HCT116 (cell line): ENCODE results near the gene ADGRG7. TPM values are rescaled to one million over a fixed set of nuclear protein-coding genes. Genes with fewer than 3 reads are reported as not detected.

Experiments used
- ATAC-seq: fragments of 200-7000 bp; cut with Tn5 transposase; 2 replicates; pipeline ENCODE4 v1.9.1; 2020; ENCODE audit warnings: mild to moderate bottlenecking, moderate library complexity
- BruUV-seq: library from RNA; stranded (reverse); fragments of 400-500 nt; replicated peaks from 2 replicates; lab custom pipeline; 2021; lab: Mats Ljungman, UMichigan
- CTCF ChIA-PET: fragments of 300-600 bp; sonication (Branson Sonifier 250); formaldehyde crosslinking; loops from one replicate; lab custom pipeline; 2021; ENCODE audit warnings: antibody characterized with exemption; lab: Charles Lee
- POLR2A ChIA-PET: fragments of 300-600, 350-600 bp; sonication (Branson Sonifier 250); formaldehyde crosslinking; loops from one replicate; lab custom pipeline; 2021; ENCODE audit warnings: antibody characterized with exemption; lab: Charles Lee
- RAD21 ChIA-PET, 2 experiments: fragments of 300-600 bp; sonication (Branson Sonifier 250); formaldehyde crosslinking; loops; one replicate each; lab custom pipeline; 2023; ENCODE audit warnings: low total read pairs in 2 of 2; ENCODE audit not compliant: uncharacterized antibody in 2 of 2, unreplicated experiment in 2 of 2, low non-redundant PET in 1 of 2; lab: Charles Lee
- DNase-seq: peaks from one replicate; pipeline ENCODE4 v3.0.0-alpha.2; 2010; ENCODE audit warnings: low read depth, low spot score
- H2AFZ ChIP-seq: fragments of 200-600 bp; shearing (Covaris generic), sonication (generic); 2 replicates; pipeline ENCODE4 v1.6.1; 2017; ENCODE audit warnings: low read depth, mixed run types, mixed read lengths, antibody characterized with exemption, low read length; ENCODE audit not compliant: poor library complexity, severe bottlenecking
- H3K27ac ChIP-seq: 2 replicates; pipeline ENCODE4 v1.5.1; 2012; ENCODE audit warnings: low read depth, low read length
- H3K27me3 ChIP-seq: fragments of 200-600 bp; sonication (generic); 2 replicates; pipeline ENCODE4 v1.6.1; 2016; ENCODE audit warnings: mixed run types, low read length, mixed read lengths; ENCODE audit not compliant: insufficient read depth
- H3K36me3 ChIP-seq, 2 experiments: fragments of 200-500 bp in 1 of 2; fragments of 200-600 bp in 1 of 2; sonication (Bioruptor generic) in 1 of 2; sonication (generic) in 1 of 2; 2 replicates each; pipeline versions ENCODE4 v1.5.1 to v1.6.1; 2014 to 2016; ENCODE audit warnings: low read length in 2 of 2, inconsistent platforms in 1 of 2, mixed read lengths in 1 of 2, mixed run types in 1 of 2; ENCODE audit not compliant: insufficient read depth in 2 of 2, control insufficient read depth in 1 of 2
- H3K4me1 ChIP-seq, 2 experiments: fragments of 200-600 bp in 1 of 2; sonication (generic) in 1 of 2; 2 replicates each; pipeline versions ENCODE4 v1.5.1 to v1.6.1; 2012 to 2017; ENCODE audit warnings: low read length in 2 of 2, inconsistent platforms in 1 of 2, mild to moderate bottlenecking in 1 of 2, mixed read lengths in 1 of 2, mixed run types in 1 of 2, moderate library complexity in 1 of 2; ENCODE audit not compliant: insufficient read depth in 2 of 2, control insufficient read depth in 1 of 2
- H3K4me2 ChIP-seq: fragments of 200-600 bp; sonication (generic); 2 replicates; pipeline ENCODE4 v1.6.1; 2017; ENCODE audit warnings: mixed run types, low read length, mixed read lengths
- H3K4me3 ChIP-seq, 2 experiments: fragments of 200-600 bp in 1 of 2; sonication (generic) in 1 of 2; replicated peaks in 1 of 2; 2 replicates each; pipeline ENCODE4 v1.5.1; 2011 to 2016; ENCODE audit warnings: low read length in 2 of 2, control low read depth in 1 of 2, low read depth in 1 of 2, mild to moderate bottlenecking in 1 of 2, mixed read lengths in 1 of 2, mixed run types in 1 of 2
- H3K79me2 ChIP-seq: fragments of 200-600 bp; sonication (generic); 2 replicates; pipeline ENCODE4 v1.6.1; 2017; ENCODE audit warnings: mild to moderate bottlenecking, mixed run types, low read length, moderate library complexity, mixed read lengths; ENCODE audit not compliant: insufficient read depth
- H3K9ac ChIP-seq: fragments of 200-600 bp; sonication (generic); 2 replicates; pipeline ENCODE4 v1.6.1; 2016; ENCODE audit warnings: low read length, mixed read lengths
- H3K9me2 ChIP-seq: fragments of 200-600 bp; sonication (generic), shearing (Covaris generic); 2 replicates; pipeline ENCODE4 v1.6.1; 2017; ENCODE audit warnings: mixed run types, mild to moderate bottlenecking, moderate library complexity; ENCODE audit not compliant: insufficient read depth
- H3K9me3 ChIP-seq, 2 experiments: fragments of 200-500 bp in 1 of 2; fragments of 200-600 bp in 1 of 2; sonication (Bioruptor generic) in 1 of 2; sonication (generic) in 1 of 2; 2 replicates each; pipeline ENCODE4 v1.6.1; 2014 to 2017; ENCODE audit warnings: low read length in 2 of 2, mixed read lengths in 2 of 2, inconsistent platforms in 1 of 2, low read depth in 1 of 2, mild to moderate bottlenecking in 1 of 2, mixed run types in 1 of 2, moderate library complexity in 1 of 2; ENCODE audit not compliant: control insufficient read depth in 1 of 2, insufficient read depth in 1 of 2
- H4K20me1 ChIP-seq: fragments of 200-600 bp; sonication (generic), shearing (Covaris generic); 2 replicates; pipeline ENCODE4 v1.6.1; 2017; ENCODE audit warnings: mixed run types, mild to moderate bottlenecking, moderate library complexity; ENCODE audit not compliant: insufficient read depth
- CBX3 ChIP-seq: IDR thresholded peaks from 2 replicates; pipeline ENCODE4 v1.6.1; 2012; ENCODE audit warnings: low read depth
- CEBPB ChIP-seq: IDR thresholded peaks from 2 replicates; pipeline ENCODE4 v1.6.1; 2012; ENCODE audit warnings: low read depth
- ELF1 ChIP-seq: IDR thresholded peaks from 2 replicates; pipeline ENCODE4 v1.6.1; 2012; ENCODE audit warnings: low read depth, borderline replicate concordance
- EZH2phosphoT487 ChIP-seq: fragments of 200-600 bp; IDR thresholded peaks from 2 replicates; pipeline ENCODE4 v1.6.1; 2018; ENCODE audit warnings: antibody characterized with exemption, borderline replicate concordance
- POLR2A ChIP-seq: IDR thresholded peaks from 2 replicates; pipeline ENCODE4 v1.7.0; 2011; ENCODE audit warnings: borderline replicate concordance; ENCODE audit not compliant: insufficient read depth, insufficient read length; ENCODE audit errors: extremely low read depth
- REST ChIP-seq: IDR thresholded peaks from 2 replicates; pipeline ENCODE4 v1.6.1; 2012; ENCODE audit warnings: low read depth
- SIN3A ChIP-seq: IDR thresholded peaks from 2 replicates; pipeline ENCODE4 v1.6.1; 2012; ENCODE audit warnings: low read depth
- SP1 ChIP-seq: IDR thresholded peaks from 2 replicates; pipeline ENCODE4 v1.6.1; 2012; ENCODE audit warnings: low read depth
- YY1 ChIP-seq: IDR thresholded peaks from 2 replicates; pipeline ENCODE4 v1.6.1; 2011; ENCODE audit warnings: low read length, low read depth, moderate library complexity, mild to moderate bottlenecking; ENCODE audit not compliant: insufficient replicate concordance; ENCODE audit errors: extremely low read depth
- ZBTB33 ChIP-seq: IDR thresholded peaks from 2 replicates; pipeline ENCODE4 v1.6.1; 2011; ENCODE audit warnings: mild to moderate bottlenecking, low read length, moderate library complexity; ENCODE audit not compliant: insufficient replicate concordance; ENCODE audit errors: extremely low read depth
- ZFX ChIP-seq: fragments of 450-650 bp; IDR thresholded peaks from 2 replicates; pipeline ENCODE4 v1.6.1; 2017
- ZNF274 ChIP-seq: fragments of 200-500 bp; sonication (Bioruptor generic); IDR thresholded peaks from 2 replicates; pipeline ENCODE4 v1.6.1; 2014; ENCODE audit warnings: mild to moderate bottlenecking, low read depth, low read length, inconsistent platforms
- intact Hi-C: fragments of 100-400 bp; cut with micrococcal nuclease; formaldehyde crosslinking; loops from 2 replicates; pipeline ENCODE4 v1.10.0; 2022
- total RNA-seq: library from RNA; stranded (reverse); gene quantifications from one replicate; pipeline ENCODE4 v1.2.1, GENCODE V29; 2021; ENCODE audit not compliant: unreplicated experiment
- TF ChIP-seq, protein P1 (sequence below), 3 experiments: fragments of 200-600 bp in 1 of 3; sonication (generic) in 1 of 3; IDR thresholded peaks in 2 of 3; conservative IDR thresholded peaks in 1 of 3; 2 replicates each; pipeline ENCODE4 v1.5.1; 2012 to 2017; ENCODE audit warnings: low read depth in 2 of 3, low read length in 2 of 3, antibody characterized with exemption in 1 of 3, borderline replicate concordance in 1 of 3, control low read depth in 1 of 3, mild to moderate bottlenecking in 1 of 3, mixed read lengths in 1 of 3, mixed run types in 1 of 3, moderate library complexity in 1 of 3; ENCODE audit not compliant: insufficient read depth in 1 of 3

ADGRG7 gene
- total RNA-seq, 1 experiment from 2014 or later: not detected

DNA sequence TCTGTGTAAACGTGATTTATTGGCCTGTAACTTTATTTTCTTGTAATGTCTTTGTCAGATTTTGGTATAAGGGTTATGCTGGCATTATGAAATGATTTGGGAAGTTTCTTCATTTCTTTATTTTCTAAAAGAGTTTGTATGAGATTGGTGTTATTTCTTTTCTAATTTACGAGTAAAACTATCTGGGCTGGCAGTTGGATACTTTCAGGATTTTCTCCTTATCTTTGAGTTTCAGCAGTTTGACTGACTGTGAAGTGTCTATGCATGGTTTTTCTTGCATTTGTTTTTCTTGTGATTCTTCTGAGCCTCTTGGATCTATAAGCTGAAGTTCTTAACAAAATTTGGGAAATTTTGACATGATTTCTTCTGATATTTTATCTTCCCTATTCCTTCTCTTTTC, 18.1 kb downstream of the ADGRG7 start:
- BruUV-seq: no TSS peak
- DNase-seq: no peak
- ChIA-PET POLR2A (no interaction called here), RAD21 (no interaction called here)
- Histone ChIP-seq H3K79me2 (no peaks in the 10 kb centered on the region), H3K4me1 (no peaks in the 10 kb centered on the region), H4K20me1 (no peaks in the 10 kb centered on the region), H3K9me3 (no peaks in the 10 kb centered on the region), H3K9ac (no peak overlapping the region), H3K27ac (no peak overlapping the region), H3K36me3 (no peaks in the 10 kb centered on the region), H3K4me3 (no peak overlapping the region), H3K27me3 (no peaks in the 10 kb centered on the region), H3K4me2 (no peak overlapping the region)
- TF ChIP-seq SIN3A (no peak), ELF1 (no peak), POLR2A (no peak), CBX3 (no peak), SP1 (no peak), EZH2phosphoT487 (no peak), CEBPB (no peak), YY1 (no peak), ZBTB33 (no peak), ZFX (no peak), REST (no peak), ZNF274 (no peak)
- TF ChIP-seq, protein P1, sequence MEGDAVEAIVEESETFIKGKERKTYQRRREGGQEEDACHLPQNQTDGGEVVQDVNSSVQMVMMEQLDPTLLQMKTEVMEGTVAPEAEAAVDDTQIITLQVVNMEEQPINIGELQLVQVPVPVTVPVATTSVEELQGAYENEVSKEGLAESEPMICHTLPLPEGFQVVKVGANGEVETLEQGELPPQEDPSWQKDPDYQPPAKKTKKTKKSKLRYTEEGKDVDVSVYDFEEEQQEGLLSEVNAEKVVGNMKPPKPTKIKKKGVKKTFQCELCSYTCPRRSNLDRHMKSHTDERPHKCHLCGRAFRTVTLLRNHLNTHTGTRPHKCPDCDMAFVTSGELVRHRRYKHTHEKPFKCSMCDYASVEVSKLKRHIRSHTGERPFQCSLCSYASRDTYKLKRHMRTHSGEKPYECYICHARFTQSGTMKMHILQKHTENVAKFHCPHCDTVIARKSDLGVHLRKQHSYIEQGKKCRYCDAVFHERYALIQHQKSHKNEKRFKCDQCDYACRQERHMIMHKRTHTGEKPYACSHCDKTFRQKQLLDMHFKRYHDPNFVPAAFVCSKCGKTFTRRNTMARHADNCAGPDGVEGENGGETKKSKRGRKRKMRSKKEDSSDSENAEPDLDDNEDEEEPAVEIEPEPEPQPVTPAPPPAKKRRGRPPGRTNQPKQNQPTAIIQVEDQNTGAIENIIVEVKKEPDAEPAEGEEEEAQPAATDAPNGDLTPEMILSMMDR (IDR thresholded peaks at IDR 0.05 in 2 of 3, conservative IDR thresholded peaks at IDR 0.05 in 1 of 3; ENCODE audit: borderline replicate concordance in 1 of 3, insufficient read depth in 1 of 3, low read depth in 2 of 3, low read length in 2 of 3): no peak
- TF ChIP-seq, all 23 proteins: peak for 0
- intact Hi-C loops: no loop called here
- no peak for ATAC-seq
- CTCF ChIA-PET: no interaction called here
- H2AFZ ChIP-seq: no peak overlapping the region
- H3K9me2 ChIP-seq: no peaks in the 10 kb centered on the region
